ENCODE results near the gene APOD. TPM values are rescaled to one million over a fixed set of nuclear protein-coding genes. Genes with fewer than 3 reads are reported as not detected.

APOD gene
- total RNA-seq, 1 experiment from 2014 or later = not detected

- Histone ChIP-seq H3K27me3 (ENCODE audit: control insufficient read depth, insufficient read depth, low read length) (no peaks in the 10 kb centered on the region), H3K9me3 (ENCODE audit: control insufficient read depth, insufficient read depth, low read depth, low read length) (no peaks in the 10 kb centered on the region), H3K27ac (ENCODE audit: low read length) (no peak overlapping the region), H3K4me3 (ENCODE audit: low read depth in 2 of 2, low read length in 2 of 2) (no peak overlapping the region), H3K36me3 (ENCODE audit: control insufficient read depth, insufficient read depth, low read length) (no peaks in the 10 kb centered on the region), H3K4me1 (ENCODE audit: control insufficient read depth, insufficient read depth, low read length) (no peaks in the 10 kb centered on the region)
- ATAC-seq = no peak; the same call in 1 of the 2 replicates
- CTCF ChIA-PET = no interaction called here
- BruUV-seq (replicated peaks) = no TSS peak
- DNase-seq (ENCODE audit: low read depth, low spot score) = no peak
- intact Hi-C loops (cut with micrococcal nuclease; ENCODE audit: unreplicated experiment) = no loop called here
- in situ Hi-C loops (cut with HindIII; ENCODE audit: low pct_unique_long_range_greater_than_20kb, low sequenced_read_pairs) = no loop called here
- no peak for TF ChIP-seq POLR2AphosphoS5 (IDR thresholded peaks at IDR 0.05; ENCODE audit: low read depth, low read length)
- TF ChIP-seq TCF7L2 (IDR thresholded peaks at IDR 0.05; ENCODE audit: low read depth, low read length) = no peak
- TF ChIP-seq SIN3A (IDR thresholded peaks at IDR 0.05; ENCODE audit: borderline replicate concordance, insufficient read depth, low read depth, low read length) = no peak
- TF ChIP-seq REST (IDR thresholded peaks at IDR 0.05; ENCODE audit: insufficient read depth in 1 of 2, low read depth in 2 of 2, low read length in 1 of 2) = no peak
- TF ChIP-seq CTCF (IDR thresholded peaks at IDR 0.05) = no peak
- POLR2A ChIA-PET = no interaction called here
These were observed 793 bp downstream of the APOD start for GRCh38 chr3:195582947-195583346.

- ATAC-seq = no peak
- intact Hi-C loops (cut with micrococcal nuclease; ENCODE audit: unreplicated experiment) = no loop called here
These were observed 2.8 kb downstream of the APOD start for GRCh38 chr3:195580744-195581443.

GRCh38 chr3:195579281-195579680 is 4.5 kb downstream of the APOD start:
- ATAC-seq (no peak), DNase-seq (ENCODE audit: low read depth, low spot score) (no peak)
- Histone ChIP-seq H3K4me3 (ENCODE audit: low read depth in 2 of 2, low read length in 2 of 2) (no peak overlapping the region), H3K27me3 (ENCODE audit: control insufficient read depth, insufficient read depth, low read length) (no peaks in the 10 kb centered on the region), H3K4me1 (ENCODE audit: control insufficient read depth, insufficient read depth, low read length) (no peaks in the 10 kb centered on the region), H3K36me3 (ENCODE audit: control insufficient read depth, insufficient read depth, low read length) (no peaks in the 10 kb centered on the region), H3K9me3 (ENCODE audit: control insufficient read depth, insufficient read depth, low read depth, low read length) (no peaks in the 10 kb centered on the region), H3K27ac (ENCODE audit: low read length) (no peak overlapping the region)
- no TSS peak for BruUV-seq (replicated peaks)
- POLR2A ChIA-PET = no interaction called here
- CTCF ChIA-PET = interaction anchor here (0.5 kb wide), 1 partner anchor 24 kb away, joined by 3 read pairs; no protein-coding TSS in a partner anchor
- in situ Hi-C loops (cut with HindIII; ENCODE audit: low pct_unique_long_range_greater_than_20kb, low sequenced_read_pairs) (no loop called here), intact Hi-C loops (cut with micrococcal nuclease; ENCODE audit: unreplicated experiment) (no loop called here)
- TF ChIP-seq CTCF (IDR thresholded peaks at IDR 0.05) (no peak), TCF7L2 (IDR thresholded peaks at IDR 0.05; ENCODE audit: low read depth, low read length) (no peak), SIN3A (IDR thresholded peaks at IDR 0.05; ENCODE audit: borderline replicate concordance, insufficient read depth, low read depth, low read length) (no peak), REST (IDR thresholded peaks at IDR 0.05; ENCODE audit: insufficient read depth in 1 of 2, low read depth in 2 of 2, low read length in 1 of 2) (no peak), POLR2AphosphoS5 (IDR thresholded peaks at IDR 0.05; ENCODE audit: low read depth, low read length) (no peak)

More at GRCh38 chr3:195580744-195581443, 2.8 kb downstream of the APOD start:
- DNase-seq (ENCODE audit: low read depth, low spot score) = no peak
- Histone ChIP-seq H3K9me3 (ENCODE audit: control insufficient read depth, insufficient read depth, low read depth, low read length) (no peaks in the 10 kb centered on the region), H3K27ac (ENCODE audit: low read length) (no peak overlapping the region), H3K4me1 (ENCODE audit: control insufficient read depth, insufficient read depth, low read length) (no peaks in the 10 kb centered on the region), H3K27me3 (ENCODE audit: control insufficient read depth, insufficient read depth, low read length) (no peaks in the 10 kb centered on the region), H3K36me3 (ENCODE audit: control insufficient read depth, insufficient read depth, low read length) (no peaks in the 10 kb centered on the region), H3K4me3 (ENCODE audit: low read depth in 2 of 2, low read length in 2 of 2) (no peak overlapping the region)
- no TSS peak for BruUV-seq (replicated peaks)
- in situ Hi-C loops (cut with HindIII; ENCODE audit: low pct_unique_long_range_greater_than_20kb, low sequenced_read_pairs) = no loop called here
- POLR2A ChIA-PET = interaction anchor here (0.5 kb wide), 1 partner anchor 217 kb away, joined by 3 read pairs; no protein-coding TSS in a partner anchor
- CTCF ChIA-PET = no interaction called here
- no peak for TF ChIP-seq TCF7L2 (IDR thresholded peaks at IDR 0.05; ENCODE audit: low read depth, low read length)

Measured in Panc1 (cell line).